ENCODE results near the gene ZNF594. TPM values are rescaled to one million over a fixed set of nuclear protein-coding genes. Genes with fewer than 3 reads are reported as not detected.
"Not testable (repeated sequence)": the region's sequence is repeated elsewhere in the genome, so short reads cannot be mapped to it uniquely, and the experiment has no call there.

The ZNF594 gene
- total and polyA plus RNA-seq, 9 donors: 6.4 to 35.6 (median 20.1) TPM

DNA sequence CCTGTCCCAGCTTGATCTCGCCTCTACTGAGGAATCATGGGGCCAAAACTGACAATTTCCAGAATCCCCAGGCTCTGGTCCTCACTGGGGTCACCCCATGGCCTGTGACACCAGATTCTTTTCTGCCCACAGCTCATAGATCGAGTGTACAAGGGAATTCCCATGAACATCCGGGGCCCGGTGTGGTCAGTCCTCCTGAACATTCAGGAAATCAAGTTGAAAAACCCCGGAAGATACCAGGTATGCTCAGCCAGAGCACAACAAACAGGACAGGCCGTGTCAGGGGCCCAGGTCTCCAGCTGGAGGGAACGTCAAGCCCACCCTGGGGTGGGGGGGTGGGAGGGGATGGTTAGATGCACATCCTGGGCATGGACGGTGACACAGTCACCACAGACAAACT, 58.4 kb downstream of the ZNF594 start:
- H3K27ac ChIP-seq: no peak overlapping the region
- H3K4me3 ChIP-seq: no peak overlapping the region
- H3K9me3 ChIP-seq: no peaks in the 10 kb centered on the region
- H3K4me1 ChIP-seq (ENCODE audit: insufficient read depth): no peaks in the 10 kb centered on the region
- H3K36me3 ChIP-seq: no peaks in the 10 kb centered on the region
- DNase-seq: no peak
- WGBS, 3 donors: 73 to 81% (median 75%) methylated on average over 8 of the region's 8 CpGs
- H3K27me3 ChIP-seq: no peaks in the 10 kb centered on the region
- intact Hi-C loops (cut with DNase I): no loop called here
- TF ChIP-seq POLR2A (IDR thresholded peaks at IDR 0.05) (no peak), EP300 (IDR thresholded peaks at IDR 0.05) (no peak), CTCF (IDR thresholded peaks at IDR 0.05) (no peak)

DNA sequence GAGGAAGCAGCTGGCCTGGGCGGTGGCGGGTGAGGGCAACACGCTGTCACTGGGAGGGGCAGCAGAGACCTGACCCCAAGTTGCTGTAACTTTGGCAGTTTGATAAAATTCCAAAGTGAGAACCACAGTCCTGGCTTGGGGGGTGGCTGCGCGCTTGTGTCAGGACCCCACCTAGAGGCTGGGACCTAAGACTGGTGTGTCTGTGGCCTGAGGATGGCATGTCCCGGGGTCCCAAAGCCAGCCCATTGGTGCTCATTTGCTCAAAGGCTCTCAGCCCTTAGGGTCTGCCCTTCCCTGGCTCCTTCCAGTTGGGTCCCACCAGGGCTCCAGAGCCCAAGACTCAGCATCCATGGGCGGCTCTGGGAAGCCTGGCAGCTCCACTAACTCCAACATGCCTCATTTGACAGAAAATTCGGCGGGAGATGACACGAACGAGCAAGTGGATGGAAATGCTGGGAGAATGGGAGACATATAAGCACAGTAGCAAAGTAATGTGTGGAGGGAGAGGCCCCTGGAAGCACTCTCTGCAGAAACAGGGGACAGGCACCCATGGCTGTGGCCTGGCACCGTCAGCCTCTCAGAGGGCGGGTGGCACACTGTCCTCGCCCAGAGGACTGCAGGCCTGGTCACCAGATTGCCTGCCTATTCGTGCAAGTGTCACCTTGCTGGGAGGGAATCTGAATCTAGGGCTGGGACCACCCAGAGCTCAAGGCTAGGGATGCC, 59.0 kb downstream of the ZNF594 start:
- H3K36me3 ChIP-seq; DNase-seq; H3K27ac ChIP-seq; H3K4me3 ChIP-seq; H3K27me3 ChIP-seq; intact Hi-C loops (cut with DNase I); H3K9me3 ChIP-seq; H3K4me1 ChIP-seq (ENCODE audit: insufficient read depth): not testable (repeated sequence)
- WGBS, 3 donors: 89 to 91% (median 90%) methylated on average over 15 of the region's 15 CpGs

- DNase-seq: peak in 2 of 5 donors; percentile 10 to 11
- H3K36me3 ChIP-seq; H3K27me3 ChIP-seq; H3K4me3 ChIP-seq; intact Hi-C loops (cut with DNase I); H3K4me1 ChIP-seq (ENCODE audit: insufficient read depth); H3K9me3 ChIP-seq; H3K27ac ChIP-seq: not testable (repeated sequence)
- 78 to 82% (median 80%) methylated on average over 16 of the region's 16 CpGs for WGBS, 3 donors
These were observed 59.7 kb downstream of the ZNF594 start for GRCh38 chr17:5131799-5132502.

- Histone ChIP-seq H3K36me3 (no peaks in the 10 kb centered on the region), H3K27ac (no peak overlapping the region), H3K9me3 (no peaks in the 10 kb centered on the region), H3K4me3 (no peak overlapping the region), H3K27me3 (no peaks in the 10 kb centered on the region), H3K4me1 (ENCODE audit: insufficient read depth) (no peaks in the 10 kb centered on the region)
- no peak for DNase-seq
- 86 to 94% (median 92%) methylated on average over 7 of the region's 7 CpGs for WGBS, 3 donors
- TF ChIP-seq EP300 (IDR thresholded peaks at IDR 0.05) (no peak), POLR2A (IDR thresholded peaks at IDR 0.05) (no peak), CTCF (IDR thresholded peaks at IDR 0.05) (no peak)
- intact Hi-C loops (cut with DNase I): no loop called here
These were observed 60.4 kb downstream of the ZNF594 start for GRCh38 chr17:5131146-5131715.

DNA sequence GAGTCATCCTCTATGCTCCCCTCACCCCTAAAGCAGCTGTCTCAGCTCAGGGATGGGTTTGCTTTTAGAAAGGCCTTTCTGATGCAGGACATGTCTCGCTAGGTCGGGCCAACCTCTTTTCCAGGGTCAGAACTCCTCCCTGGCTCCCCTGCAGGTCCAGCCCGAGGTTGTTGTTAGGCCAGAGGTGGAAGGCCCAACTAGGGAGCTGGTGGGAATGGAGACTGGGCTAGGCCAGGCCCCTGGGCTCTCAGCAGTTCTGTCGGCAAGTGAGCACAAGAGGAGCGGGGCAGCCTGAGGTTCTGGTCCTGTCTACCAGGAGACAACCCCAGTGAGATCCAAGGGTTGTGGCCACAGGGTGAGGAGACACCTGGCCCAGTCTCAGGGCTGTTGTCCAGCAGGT, 61.0 kb downstream of the ZNF594 start:
- WGBS, 3 donors: 75 to 79% (median 79%) methylated on average over 5 of the region's 5 CpGs
- H3K36me3 ChIP-seq; H3K9me3 ChIP-seq; H3K27ac ChIP-seq; DNase-seq; H3K27me3 ChIP-seq; H3K4me1 ChIP-seq (ENCODE audit: insufficient read depth); H3K4me3 ChIP-seq; intact Hi-C loops (cut with DNase I): not testable (repeated sequence)

DNA sequence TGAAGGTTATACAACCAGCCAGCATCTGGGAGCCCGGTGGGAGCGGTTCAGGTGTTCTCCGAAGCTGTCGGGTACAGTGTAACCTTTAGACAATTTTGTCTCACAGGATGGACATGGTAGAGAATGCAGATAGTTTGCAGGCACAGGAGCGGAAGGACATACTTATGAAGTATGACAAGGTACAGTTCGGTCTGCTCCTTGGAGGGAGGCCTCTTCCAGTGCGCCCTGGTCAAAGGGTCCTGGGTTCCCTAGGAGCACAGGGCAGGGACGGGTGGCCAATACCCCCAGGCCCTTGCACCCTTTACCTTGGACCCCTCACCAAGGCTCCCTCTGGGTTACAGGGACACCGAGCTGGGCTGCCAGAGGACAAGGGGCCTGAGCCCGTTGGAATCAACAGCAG, 61.4 kb downstream of the ZNF594 start:
- H3K4me3 ChIP-seq; DNase-seq; H3K36me3 ChIP-seq; H3K27me3 ChIP-seq; H3K4me1 ChIP-seq (ENCODE audit: insufficient read depth); H3K9me3 ChIP-seq; H3K27ac ChIP-seq; intact Hi-C loops (cut with DNase I): not testable (repeated sequence)
- 87 to 90% (median 89%) methylated on average over 10 of the region's 10 CpGs for WGBS, 3 donors

- DNase-seq; H3K4me3 ChIP-seq; H3K27ac ChIP-seq; H3K4me1 ChIP-seq (ENCODE audit: insufficient read depth); H3K27me3 ChIP-seq; H3K36me3 ChIP-seq; H3K9me3 ChIP-seq; intact Hi-C loops (cut with DNase I): not testable (repeated sequence)
- 89 to 92% (median 89%) methylated on average over 8 of the region's 8 CpGs for WGBS, 3 donors
These were observed 61.9 kb downstream of the ZNF594 start for GRCh38 chr17:5129770-5130169.
